Activated gamma-delta T cell (primary cell): ENCODE results near the gene ST6GALNAC6.

Experiments
- DNase-seq: peaks from one replicate; lab custom pipeline; 2025; lab: John Stamatoyannopoulos, UW

The ST6GALNAC6 gene

DNA sequence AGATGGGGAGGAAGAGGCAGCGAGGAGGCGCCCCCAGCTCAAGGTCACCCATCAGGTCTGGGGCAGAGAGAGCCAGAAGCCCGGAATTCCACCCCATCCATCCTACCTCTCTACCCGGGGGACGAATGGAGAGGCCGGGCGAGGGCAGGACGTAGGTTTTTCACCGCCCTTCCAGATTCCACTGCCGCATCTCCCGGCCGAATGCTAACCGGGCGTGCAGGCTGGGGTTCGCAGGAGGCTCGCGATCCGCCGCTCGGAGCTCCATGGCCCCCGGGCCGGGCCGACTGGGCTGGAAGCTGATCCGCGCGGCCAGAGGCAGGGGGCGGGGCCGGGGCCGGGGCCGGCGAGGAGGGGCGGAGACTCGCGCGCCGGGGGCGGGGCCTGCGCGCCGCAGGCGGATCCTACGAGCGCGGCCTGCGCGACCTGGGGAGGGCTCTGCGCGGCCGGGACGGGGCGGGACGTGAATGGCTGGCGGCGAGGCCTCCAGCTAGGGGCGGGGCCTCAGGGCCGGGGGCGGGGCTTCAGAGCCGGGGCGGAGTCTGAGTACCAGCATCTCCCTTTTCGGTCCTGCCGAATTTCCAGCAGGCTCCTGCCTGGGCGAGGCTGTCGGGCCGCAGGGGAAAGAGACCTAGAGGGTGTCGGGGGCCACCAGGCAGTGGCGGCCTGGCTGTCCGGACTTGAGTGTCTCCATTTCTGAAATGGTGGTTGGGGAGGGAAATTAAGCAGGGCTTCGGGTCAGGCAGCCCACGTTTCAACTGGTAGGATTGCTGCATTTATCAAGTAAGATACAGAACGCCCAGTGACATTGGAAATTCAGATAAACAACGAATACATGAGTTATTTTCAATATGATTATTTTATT is 17.5 kb upstream of the ST6GALNAC6 start, which contains the start of gene ST6GALNAC4:
TSS of gene ST6GALNAC4 (minus strand) at position 322 of the 862 bp plus-strand sequence. CDS start 622 bp downstream, outside the sequence.
- DNase-seq = peak; percentile 96

GRCh38 chr9:127915801-127916719 is 16.7 kb upstream of the ST6GALNAC6 start:
- no peak for DNase-seq

DNA sequence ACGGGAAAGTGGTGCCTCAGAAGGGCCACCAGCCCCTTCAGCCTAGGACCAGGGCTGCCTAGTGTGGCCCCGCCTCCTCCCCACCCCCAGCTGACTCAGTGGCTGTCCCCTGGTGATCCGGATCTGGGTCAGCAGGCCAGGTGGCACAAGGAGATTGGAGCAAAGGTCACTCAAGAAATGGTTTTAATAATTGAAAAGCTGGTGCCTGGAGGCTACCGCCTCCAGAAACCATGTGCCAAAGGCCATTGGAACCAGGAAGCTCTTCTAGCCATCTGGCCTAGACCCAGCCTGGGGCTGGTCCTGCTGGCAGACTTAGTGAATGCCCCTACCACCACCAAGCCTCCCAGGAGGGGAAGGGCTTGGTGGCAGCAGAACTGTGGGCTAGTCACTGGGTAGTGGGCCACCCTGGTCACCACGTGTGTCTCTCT is 15.9 kb upstream of the ST6GALNAC6 start:
- DNase-seq = no peak

DNA sequence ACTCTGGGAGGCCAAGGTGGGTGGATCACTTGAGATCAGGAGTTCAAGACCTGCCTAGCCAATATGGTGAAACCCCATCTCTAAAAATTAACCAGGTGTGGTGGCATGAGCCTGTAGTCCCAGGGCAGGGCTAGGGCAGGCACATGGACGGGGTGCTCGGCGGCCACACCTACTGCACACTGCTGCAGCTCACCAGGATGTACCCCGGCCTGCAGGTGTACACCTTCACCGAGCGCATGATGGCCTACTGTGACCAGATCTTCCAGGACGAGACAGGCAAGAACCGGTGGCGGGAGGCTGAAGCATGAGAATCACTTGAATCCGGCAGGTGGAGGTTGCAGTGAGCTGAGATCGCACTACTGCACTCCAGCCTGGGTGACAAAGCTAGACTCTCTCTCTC is 14.3 kb upstream of the ST6GALNAC6 start:
- no peak for DNase-seq

GRCh38 chr9:127912882-127913281 is 13.5 kb upstream of the ST6GALNAC6 start:
- no peak for DNase-seq

DNA sequence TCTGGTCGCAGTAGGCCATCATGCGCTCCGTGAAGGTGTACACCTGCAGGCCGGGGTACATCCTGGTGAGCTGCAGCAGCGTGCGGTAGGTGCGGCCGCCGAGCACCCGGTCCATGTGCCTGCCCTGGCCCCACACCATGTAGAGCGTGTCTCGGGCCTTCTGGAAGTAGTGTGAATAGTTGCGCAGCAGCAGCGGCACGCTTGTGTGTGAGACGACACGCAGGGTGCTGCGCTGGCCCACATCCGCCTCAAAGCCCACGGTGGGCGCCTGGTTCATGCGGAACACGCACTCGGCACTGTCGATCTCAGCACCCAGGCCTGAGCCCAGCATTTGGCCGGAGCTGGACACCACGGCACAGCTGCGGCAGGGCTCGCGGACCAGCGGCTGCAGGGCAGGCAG is 12.9 kb upstream of the ST6GALNAC6 start:
- DNase-seq = no peak

- DNase-seq = no peak
Observed at GRCh38 chr9:127910613-127911205, 11.3 kb upstream of the ST6GALNAC6 start.

- no peak for DNase-seq
Observed at GRCh38 chr9:127909839-127910273, 10.5 kb upstream of the ST6GALNAC6 start.

DNA sequence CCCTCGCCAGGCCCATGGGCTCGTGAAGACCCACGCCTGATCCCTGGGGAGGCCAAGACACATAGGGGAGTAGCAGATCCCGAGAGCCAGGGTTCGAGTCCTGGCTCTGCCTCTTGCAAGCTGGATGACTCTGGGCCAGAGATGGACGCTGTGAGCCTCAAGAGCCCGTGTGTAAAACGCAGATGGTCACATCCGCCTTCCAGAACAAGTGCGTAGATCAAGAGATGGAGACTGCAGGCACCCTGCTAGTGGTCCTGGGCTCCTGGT is 9.2 kb upstream of the ST6GALNAC6 start:
- no peak for DNase-seq

DNA sequence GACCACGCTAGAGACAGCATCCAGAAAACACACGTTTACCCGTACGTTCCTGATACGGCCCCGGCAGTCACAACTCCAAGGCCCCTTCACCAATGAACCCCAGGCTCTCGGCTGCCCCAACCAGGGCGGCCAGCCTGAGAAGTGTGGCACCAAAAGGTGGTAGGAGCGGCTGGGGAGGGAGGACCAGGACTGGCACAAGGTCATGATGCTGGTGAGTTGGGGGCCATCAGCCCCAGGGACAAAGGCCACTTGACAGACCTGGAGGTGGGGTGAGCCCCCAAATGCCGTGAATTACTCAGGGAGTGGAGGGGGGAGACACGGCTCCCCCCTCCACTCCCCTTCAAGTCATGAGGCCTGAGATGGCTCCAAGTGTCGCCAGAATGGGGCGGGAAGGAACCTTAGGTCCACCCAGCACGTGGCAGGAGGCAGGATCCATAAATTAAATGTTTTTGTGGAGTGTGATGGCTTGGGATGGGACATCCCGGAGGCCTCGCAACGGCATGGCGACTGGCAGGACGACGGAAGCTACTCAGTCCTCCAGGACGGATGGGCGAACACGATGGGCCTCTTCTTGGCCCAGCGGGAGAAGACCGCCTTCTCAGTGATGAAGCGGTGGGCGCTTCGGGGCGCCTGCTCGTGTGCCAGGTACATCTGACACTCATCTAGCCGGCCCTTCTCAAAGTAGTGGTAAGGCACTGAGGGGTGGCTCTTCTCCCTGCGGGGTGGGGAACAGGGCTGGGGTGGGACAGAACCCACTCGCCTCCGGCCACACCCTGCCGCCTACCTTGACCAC is 8.7 kb upstream of the ST6GALNAC6 start:
- DNase-seq = no peak

- DNase-seq = peak; percentile 46
Observed at GRCh38 chr9:127905788-127906191, 6.4 kb upstream of the ST6GALNAC6 start.

DNA sequence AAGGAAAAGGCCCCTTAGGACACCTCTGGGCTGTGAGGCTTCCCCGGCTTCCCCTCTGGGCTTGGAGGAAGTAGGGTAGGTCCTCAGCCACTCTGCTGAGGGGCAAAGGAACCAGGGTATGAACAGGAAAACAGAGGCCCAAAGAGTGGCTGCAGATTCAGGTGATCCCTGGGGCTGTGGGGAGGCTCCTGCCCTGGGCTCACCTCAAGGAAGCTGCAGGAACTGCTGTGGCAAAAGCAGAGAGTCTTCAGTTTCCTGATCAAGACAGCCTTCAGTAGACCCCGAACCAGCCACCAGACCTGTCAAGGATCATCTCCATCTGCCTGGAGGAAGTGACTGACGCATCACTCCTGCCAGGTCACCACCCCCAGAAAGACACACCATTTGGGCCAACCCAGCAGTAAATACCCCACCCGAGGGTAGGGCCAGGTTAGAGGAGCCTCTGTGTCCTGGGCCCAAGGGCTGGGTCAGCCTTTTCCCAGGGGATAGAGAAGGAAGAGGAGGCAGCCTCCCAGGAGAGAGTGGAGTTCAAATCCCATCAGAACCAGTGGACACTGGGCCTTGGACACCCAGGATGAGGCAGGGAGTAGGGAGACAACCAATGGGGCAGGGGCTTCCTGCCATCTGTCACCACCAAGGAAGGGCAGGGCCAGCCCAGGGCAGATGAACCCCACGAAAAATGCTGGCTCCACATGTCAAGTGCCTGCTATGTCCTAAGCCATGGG is 5.8 kb upstream of the ST6GALNAC6 start:
- DNase-seq = no peak

DNA sequence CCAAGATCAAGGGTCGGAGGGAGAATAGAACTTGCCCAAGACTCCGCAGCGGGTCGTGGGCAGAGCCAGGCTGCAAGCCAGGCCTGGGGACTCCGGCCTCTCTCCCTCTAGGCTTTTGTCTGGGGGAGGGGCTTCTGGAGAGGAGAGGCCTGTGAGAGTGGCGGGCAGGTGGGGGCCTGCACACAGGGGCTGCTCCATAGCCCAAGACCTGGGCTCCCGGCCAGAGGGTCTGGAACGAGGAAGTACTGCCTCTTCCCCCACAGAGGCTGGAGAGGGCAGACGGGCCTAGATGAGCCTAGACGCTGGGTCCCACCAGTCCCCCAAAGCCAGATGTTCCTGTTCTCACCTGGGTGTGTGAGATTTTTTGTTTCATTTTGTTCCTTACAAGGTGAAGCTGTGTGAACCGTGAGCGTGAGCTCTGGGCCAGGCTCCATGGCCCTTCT is 5.2 kb upstream of the ST6GALNAC6 start:
- no peak for DNase-seq

DNA sequence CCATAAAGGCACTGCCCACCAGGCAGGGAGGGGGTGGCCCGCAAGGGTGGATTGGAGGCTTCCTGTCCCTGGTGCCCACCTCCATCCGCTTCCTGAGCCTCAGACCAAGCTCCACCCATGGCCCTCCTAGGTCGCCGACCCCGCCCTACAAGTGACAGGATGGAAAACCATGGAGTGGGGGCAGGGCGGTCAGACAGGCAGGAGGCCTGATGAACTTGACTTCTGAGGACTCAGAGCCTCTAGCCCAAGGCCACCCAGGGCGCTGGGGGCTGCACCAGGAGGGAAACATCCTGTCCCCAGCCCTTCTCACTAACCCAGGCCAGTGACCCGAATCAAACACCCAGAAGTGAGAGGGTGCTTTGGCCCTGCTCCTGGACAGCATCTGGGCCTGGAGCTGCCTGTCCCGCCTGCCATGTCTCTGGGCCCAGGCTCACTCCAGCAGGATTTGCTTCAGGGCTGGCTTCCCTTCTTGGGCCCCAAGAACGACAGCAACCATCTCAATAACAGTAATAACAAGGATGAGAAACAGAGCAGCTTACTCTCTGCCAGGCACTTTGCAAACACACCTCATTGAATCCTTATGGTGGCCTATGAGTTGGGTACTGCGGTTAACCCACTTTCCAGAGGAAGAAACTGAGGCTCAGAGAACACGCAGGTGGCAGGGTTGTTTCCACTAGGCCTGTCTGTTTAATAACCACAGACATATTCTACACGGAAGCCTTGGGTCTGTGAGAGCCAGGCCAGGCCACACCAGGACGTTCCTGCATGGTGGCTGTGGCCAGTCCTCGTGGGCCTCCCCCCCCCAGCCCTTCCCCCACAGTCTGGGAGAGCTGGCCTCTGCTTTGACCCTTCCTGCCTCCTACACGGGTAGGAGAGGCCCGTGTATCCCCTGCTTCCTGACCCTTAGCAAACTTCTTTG is 4.4 kb upstream of the ST6GALNAC6 start:
- peak; percentile 30 for DNase-seq

DNA sequence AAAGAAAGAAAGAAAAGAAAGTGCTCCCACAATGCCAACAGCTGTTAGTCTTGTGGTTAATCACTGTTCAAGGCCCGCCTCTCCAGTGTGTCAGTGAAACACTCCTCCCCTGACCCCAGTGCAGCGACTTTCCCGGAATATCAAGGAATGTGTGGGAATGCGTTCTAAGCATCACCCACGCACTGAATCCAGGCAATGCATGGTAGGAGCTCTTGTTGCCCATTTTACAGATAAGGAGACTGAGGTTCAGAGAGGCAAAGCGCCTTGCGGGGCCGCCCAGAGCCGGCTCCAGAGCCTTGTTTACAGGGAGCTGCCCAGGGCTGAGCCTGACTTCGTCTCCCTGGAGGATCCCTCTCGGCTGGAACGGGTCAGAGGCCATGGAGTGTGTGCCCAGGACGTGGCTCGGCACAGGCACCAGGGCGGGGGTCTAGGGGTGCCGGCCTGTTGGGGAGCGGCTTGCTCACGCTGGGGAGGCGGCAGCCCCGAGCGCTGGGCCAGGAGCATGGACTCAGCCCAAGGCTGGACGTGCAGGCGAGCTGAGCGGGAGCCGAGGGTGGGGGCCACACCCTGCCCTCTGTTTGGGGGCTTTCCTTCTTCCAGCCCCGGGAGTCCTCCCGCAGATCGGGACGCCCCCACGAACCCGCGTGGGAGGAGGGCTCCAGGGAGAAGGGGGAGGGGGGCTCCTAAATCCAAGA is 823 bp downstream of the ST6GALNAC6 start:
- DNase-seq = no peak

GRCh38 chr9:127897193-127897692 is 2.2 kb downstream of the ST6GALNAC6 start:
- DNase-seq = no peak

GRCh38 chr9:127896395-127897192 is 2.8 kb downstream of the ST6GALNAC6 start:
- DNase-seq = no peak

GRCh38 chr9:127895811-127896210 is 3.6 kb downstream of the ST6GALNAC6 start:
- no peak for DNase-seq
